ENCODE measurements around the gene CDH7.

Gene CDH7

DNA sequence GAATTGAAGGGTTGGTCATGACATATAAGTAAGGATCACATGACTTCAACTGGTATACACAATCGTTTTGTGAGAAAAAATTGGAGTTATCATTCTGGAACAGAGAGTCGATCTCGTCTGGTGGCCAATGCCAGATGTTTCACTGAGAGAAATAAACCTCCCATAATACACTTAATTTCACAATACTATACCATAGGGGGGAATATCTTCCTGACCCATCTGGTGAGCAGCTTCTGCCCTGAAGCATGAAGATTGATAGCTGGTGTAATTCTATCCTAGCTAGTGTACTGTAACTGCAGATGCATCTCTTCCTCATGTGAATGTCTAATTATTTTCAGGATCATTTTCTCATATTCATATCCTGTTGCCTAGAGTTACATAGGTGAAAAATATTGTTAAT is 15.7 kb upstream of the CDH7 start:
- DNase-seq (ENCODE audit: low read depth) = no peak
- H3K4me3 ChIP-seq (ENCODE audit: low read depth, low read length) = no peak overlapping the region
- TF ChIP-seq, protein P1, sequence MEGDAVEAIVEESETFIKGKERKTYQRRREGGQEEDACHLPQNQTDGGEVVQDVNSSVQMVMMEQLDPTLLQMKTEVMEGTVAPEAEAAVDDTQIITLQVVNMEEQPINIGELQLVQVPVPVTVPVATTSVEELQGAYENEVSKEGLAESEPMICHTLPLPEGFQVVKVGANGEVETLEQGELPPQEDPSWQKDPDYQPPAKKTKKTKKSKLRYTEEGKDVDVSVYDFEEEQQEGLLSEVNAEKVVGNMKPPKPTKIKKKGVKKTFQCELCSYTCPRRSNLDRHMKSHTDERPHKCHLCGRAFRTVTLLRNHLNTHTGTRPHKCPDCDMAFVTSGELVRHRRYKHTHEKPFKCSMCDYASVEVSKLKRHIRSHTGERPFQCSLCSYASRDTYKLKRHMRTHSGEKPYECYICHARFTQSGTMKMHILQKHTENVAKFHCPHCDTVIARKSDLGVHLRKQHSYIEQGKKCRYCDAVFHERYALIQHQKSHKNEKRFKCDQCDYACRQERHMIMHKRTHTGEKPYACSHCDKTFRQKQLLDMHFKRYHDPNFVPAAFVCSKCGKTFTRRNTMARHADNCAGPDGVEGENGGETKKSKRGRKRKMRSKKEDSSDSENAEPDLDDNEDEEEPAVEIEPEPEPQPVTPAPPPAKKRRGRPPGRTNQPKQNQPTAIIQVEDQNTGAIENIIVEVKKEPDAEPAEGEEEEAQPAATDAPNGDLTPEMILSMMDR (IDR thresholded peaks at IDR 0.05; ENCODE audit: control insufficient read depth, extremely low read depth, insufficient read depth) = no peak

DNA sequence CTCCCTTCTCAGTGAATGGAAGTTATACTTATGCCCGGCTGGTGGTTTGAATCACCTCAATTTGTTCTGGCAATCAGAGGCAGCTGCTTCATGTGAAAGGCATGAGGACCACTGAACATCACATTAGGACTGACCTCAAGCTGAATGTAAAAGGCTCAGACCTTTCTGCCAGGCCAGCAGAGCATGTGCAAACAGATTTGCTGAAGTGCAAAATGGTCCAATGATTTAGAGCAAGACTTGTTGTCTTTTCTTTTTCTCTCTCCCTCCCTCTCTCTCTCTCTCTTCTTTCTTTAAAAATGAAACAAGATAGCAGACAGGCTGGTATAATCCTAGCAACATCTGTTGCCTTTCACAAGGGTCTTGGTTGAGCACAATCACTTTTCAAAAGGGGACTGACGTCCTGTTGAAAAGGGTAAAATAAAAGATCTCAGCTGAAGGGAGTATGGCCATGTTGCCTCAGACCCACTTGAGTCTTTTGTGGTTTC is 13.3 kb upstream of the CDH7 start:
- TF ChIP-seq, protein P1 (IDR thresholded peaks at IDR 0.05; ENCODE audit: control insufficient read depth, extremely low read depth, insufficient read depth) = no peak
- no peak overlapping the region for H3K4me3 ChIP-seq (ENCODE audit: low read depth, low read length)
- DNase-seq (ENCODE audit: low read depth) = no peak

DNA sequence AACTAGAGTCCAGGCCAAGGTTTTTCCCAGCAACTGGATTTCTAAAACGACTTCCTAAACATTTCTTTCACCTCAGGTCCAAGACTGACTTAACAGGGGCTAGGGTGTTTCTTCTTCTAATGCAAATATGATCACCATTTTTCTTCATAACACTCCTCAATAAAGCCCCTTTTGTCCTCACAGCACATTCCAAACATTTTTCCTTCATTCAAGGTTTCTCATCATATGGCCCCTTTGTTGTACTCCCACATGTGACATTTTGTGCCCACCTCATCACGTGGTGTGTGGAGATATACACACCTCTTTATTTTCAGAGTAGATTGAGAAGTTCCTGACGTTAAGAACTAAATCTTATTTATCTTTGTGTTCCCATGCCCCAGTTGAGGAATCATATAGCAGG is 3.9 kb upstream of the CDH7 start:
- DNase-seq (ENCODE audit: low read depth) = no peak
- TF ChIP-seq, protein P1 (IDR thresholded peaks at IDR 0.05; ENCODE audit: control insufficient read depth, extremely low read depth, insufficient read depth) = no peak
- no peak overlapping the region for H3K4me3 ChIP-seq (ENCODE audit: low read depth, low read length)

DNA sequence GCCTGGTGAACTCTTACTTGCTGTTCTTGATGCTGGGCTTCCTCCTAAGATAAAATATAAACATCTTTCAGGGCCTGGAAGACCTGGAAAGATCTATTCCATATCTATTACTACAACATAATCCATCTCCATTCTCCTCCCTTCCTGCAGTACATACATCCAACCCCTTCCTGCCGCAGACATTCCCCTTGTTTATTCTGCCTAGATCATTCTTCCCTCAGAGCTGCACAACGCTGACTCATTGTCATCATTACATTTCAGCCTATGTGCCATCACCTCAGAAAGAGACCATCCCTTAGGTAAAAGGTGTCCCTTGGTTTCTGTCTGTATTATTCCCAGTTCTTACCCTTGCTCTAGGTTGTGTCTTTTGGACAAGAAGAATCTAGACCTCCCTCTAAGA is 2.5 kb upstream of the CDH7 start:
- DNase-seq (ENCODE audit: low read depth) = no peak
- TF ChIP-seq, protein P1 (IDR thresholded peaks at IDR 0.05; ENCODE audit: control insufficient read depth, extremely low read depth, insufficient read depth) = no peak
- no peak overlapping the region for H3K4me3 ChIP-seq (ENCODE audit: low read depth, low read length)

- TF ChIP-seq, protein P1 (IDR thresholded peaks at IDR 0.05; ENCODE audit: control insufficient read depth, extremely low read depth, insufficient read depth) = no peak
- no peak for DNase-seq (ENCODE audit: low read depth)
- H3K4me3 ChIP-seq (ENCODE audit: low read depth, low read length) = peak overlapping the region; percentile 55; the same call in 1 of the 2 replicates
Observed at GRCh38 chr18:65749841-65750240, 971 bp upstream of the CDH7 start.

DNA sequence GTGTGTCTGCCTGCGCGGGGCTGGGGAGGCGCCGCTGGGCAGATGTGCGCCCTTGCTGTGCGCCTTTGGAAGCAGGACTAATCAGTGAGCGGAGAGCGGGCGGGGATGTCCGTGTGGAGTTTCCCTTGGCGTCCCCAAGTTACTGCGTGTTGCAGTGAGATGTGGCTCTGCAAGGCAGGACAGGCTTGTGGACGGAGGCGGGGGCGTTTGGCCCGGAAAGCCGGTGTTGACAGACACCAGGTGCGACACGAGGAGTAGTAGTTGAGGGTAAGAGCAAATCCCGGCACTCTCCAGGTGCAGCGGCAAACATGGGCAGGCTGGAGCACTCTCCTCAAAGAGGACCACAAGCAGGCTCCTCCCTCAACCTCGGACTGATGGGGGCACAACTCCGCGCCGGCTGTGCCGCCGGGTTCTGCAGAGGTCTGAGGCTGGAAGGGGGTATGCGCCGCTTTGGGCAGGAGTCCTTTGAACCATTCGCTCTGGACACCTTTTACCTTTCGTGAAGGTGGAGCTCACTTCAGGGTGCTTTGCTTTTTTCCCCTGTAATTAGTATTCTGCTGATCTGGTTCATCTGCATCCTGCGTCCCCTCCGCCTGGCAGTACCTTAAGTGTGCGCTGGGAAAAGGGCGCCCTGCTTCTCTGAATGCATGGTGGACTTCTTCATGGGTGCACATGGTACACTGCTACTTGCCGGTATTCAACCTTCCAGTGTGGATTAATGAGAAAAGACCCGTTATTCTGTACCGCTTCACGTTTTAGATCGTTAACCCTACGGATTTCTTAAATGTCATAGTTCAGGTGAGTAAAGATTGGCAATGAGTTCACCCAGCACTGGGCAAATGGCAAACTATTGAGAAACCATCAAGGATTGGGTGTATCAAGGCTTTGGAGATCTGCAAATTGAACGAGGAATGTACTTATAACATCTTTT is 608 bp downstream of the CDH7 start:
- DNase-seq (ENCODE audit: low read depth) = no peak
- TF ChIP-seq, protein P1 (IDR thresholded peaks at IDR 0.05; ENCODE audit: control insufficient read depth, extremely low read depth, insufficient read depth) = no peak
- peak overlapping the region; percentile 55 for H3K4me3 ChIP-seq (ENCODE audit: low read depth, low read length)
